KMS-11 (cell line): ENCODE data around the gene MAGI2.
A peak's percentile ranks its signal among the peaks of the same experiment; 100 is the strongest.

Experiments used
- H2AFZ ChIP-seq: fragments of 200-600 bp; sonication (generic); 2 replicates; pipeline ENCODE4 v1.6.1; 2016; ENCODE audit warnings: antibody characterized with exemption, mixed run types, low read depth
- H3K27ac ChIP-seq: fragments of 200-600 bp; sonication (generic); 2 replicates; pipeline ENCODE4 v1.6.1; 2016; ENCODE audit warnings: mild to moderate bottlenecking, mixed run types
- H3K27me3 ChIP-seq: fragments of 200-600 bp; sonication (generic); 2 replicates; pipeline ENCODE4 v1.6.1; 2017; ENCODE audit warnings: mild to moderate bottlenecking, low read depth, mixed run types, moderate library complexity; ENCODE audit not compliant: insufficient read depth
- H3K36me3 ChIP-seq: fragments of 200-600 bp; sonication (generic); 2 replicates; pipeline ENCODE4 v1.6.1; 2017; ENCODE audit warnings: mild to moderate bottlenecking, mixed run types; ENCODE audit not compliant: insufficient read depth
- H3K4me1 ChIP-seq: fragments of 200-600 bp; sonication (generic); 2 replicates; pipeline ENCODE4 v1.6.1; 2016; ENCODE audit warnings: mild to moderate bottlenecking, low read depth, mixed run types; ENCODE audit not compliant: poor library complexity, severe bottlenecking
- H3K4me2 ChIP-seq: fragments of 200-600 bp; sonication (generic); 2 replicates; pipeline ENCODE4 v1.7.0; 2016; ENCODE audit warnings: mild to moderate bottlenecking, mixed run types
- H3K4me3 ChIP-seq: fragments of 200-600 bp; sonication (generic); IDR thresholded peaks from 2 replicates; pipeline ENCODE4 v1.6.1; 2017; ENCODE audit warnings: low read depth, low read length, mixed read lengths; ENCODE audit not compliant: insufficient read depth
- H3K79me2 ChIP-seq: fragments of 200-600 bp; sonication (generic); 2 replicates; pipeline ENCODE4 v1.6.1; 2016; ENCODE audit warnings: low read depth, mixed run types; ENCODE audit not compliant: insufficient read depth
- H3K9ac ChIP-seq: fragments of 200-600 bp; sonication (generic); 2 replicates; pipeline ENCODE4 v1.6.1; 2016; ENCODE audit warnings: mild to moderate bottlenecking, mixed run types
- H4K20me1 ChIP-seq: fragments of 200-600 bp; sonication (generic); 2 replicates; pipeline ENCODE4 v1.6.1; 2016; ENCODE audit warnings: mild to moderate bottlenecking, mixed run types; ENCODE audit not compliant: insufficient read depth
- TF ChIP-seq, protein P1 (sequence below): fragments of 200-600 bp; sonication (generic); conservative IDR thresholded peaks from 2 replicates; pipeline ENCODE4 v1.6.1; 2017; ENCODE audit warnings: low read depth, mild to moderate bottlenecking, antibody characterized with exemption, low read length, moderate library complexity, mixed read lengths

Gene MAGI2

GRCh38 chr7:78497728-78498427 lies 955.6 kb downstream of the MAGI2 start:
- no peak overlapping the region for H2AFZ ChIP-seq
- H3K4me3 ChIP-seq, result no peak overlapping the region
- no peaks in the 10 kb centered on the region for H3K27me3 ChIP-seq
- TF ChIP-seq, protein P1, sequence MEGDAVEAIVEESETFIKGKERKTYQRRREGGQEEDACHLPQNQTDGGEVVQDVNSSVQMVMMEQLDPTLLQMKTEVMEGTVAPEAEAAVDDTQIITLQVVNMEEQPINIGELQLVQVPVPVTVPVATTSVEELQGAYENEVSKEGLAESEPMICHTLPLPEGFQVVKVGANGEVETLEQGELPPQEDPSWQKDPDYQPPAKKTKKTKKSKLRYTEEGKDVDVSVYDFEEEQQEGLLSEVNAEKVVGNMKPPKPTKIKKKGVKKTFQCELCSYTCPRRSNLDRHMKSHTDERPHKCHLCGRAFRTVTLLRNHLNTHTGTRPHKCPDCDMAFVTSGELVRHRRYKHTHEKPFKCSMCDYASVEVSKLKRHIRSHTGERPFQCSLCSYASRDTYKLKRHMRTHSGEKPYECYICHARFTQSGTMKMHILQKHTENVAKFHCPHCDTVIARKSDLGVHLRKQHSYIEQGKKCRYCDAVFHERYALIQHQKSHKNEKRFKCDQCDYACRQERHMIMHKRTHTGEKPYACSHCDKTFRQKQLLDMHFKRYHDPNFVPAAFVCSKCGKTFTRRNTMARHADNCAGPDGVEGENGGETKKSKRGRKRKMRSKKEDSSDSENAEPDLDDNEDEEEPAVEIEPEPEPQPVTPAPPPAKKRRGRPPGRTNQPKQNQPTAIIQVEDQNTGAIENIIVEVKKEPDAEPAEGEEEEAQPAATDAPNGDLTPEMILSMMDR, result no peak
- peaks cover 65% of the 10 kb centered on the region for H3K4me1 ChIP-seq
- H3K4me2 ChIP-seq, result peak overlapping the region; percentile 89
- no peaks in the 10 kb centered on the region for H3K79me2 ChIP-seq
- H4K20me1 ChIP-seq, result no peaks in the 10 kb centered on the region
- no peak overlapping the region; the same call in 1 of the 2 replicates for H3K9ac ChIP-seq
- no peaks in the 10 kb centered on the region for H3K36me3 ChIP-seq
- peak overlapping the region; percentile 53; the same call in 1 of the 2 replicates for H3K27ac ChIP-seq

DNA sequence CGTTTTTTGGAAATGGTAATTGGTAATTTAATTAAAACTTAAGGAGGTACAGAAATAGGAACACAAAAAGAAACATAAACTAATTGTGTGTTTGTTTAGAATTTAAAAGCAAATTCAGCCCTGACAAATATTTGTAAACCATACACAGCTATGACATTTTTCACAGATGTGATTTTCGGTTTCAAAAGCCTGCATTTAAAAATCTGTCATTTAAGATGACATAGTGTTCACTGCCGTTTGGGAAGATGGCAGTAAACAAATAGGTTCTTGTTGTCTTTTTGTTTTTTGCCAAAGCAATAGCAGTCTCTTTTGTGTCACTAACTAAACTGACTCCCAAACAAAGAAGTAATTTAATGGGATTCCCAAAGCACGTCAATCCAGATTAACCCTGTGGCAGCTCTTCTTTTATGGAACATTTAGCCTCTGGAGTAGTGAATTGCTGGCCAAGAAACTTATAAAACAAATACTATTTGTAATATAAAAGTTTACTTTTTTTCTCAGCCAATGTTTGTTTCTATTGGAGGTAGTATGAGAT lies 957.3 kb downstream of the MAGI2 start:
- Histone ChIP-seq H3K4me1 (peaks cover 82% of the 10 kb centered on the region), H3K27me3 (no peaks in the 10 kb centered on the region), H3K4me3 (no peak overlapping the region), H3K27ac (peak overlapping the region; percentile 53; the same call in 1 of the 2 replicates), H2AFZ (no peak overlapping the region), H3K4me2 (peak overlapping the region; percentile 89), H3K36me3 (no peaks in the 10 kb centered on the region), H3K9ac (0 out of 2 replicates have a peak overlapping the region, but pooled peaks have one; percentile 14), H3K79me2 (no peaks in the 10 kb centered on the region), H4K20me1 (no peaks in the 10 kb centered on the region)
- TF ChIP-seq, protein P1, result no peak

- Histone ChIP-seq H3K4me2 (peak overlapping the region; percentile 53), H3K4me1 (peaks cover 78% of the 10 kb centered on the region)
- TF ChIP-seq, protein P1, result no peak
Measured at GRCh38 chr7:78493401-78493800, 960.1 kb downstream of the MAGI2 start.

DNA sequence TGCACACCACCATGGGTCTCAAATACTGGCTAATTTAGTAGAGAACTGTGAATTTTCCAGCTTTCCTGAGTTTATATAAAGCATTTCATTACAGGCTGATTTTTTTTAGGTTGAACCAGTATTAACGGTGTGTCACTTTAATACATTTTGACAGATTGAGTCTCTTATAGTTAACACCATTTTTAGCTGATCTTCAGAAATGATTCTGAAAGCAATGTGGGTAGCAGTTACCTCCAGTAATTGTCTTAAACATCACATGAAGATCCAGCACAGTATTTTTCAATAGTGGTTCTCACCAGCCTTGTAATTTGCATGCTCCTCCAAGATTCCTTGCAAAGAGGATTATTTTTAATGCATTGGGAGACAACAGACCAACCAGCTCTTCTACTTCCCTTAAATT lies 961.3 kb downstream of the MAGI2 start:
- H3K79me2 ChIP-seq, result no peaks in the 10 kb centered on the region
- H3K27me3 ChIP-seq, result no peaks in the 10 kb centered on the region
- peak overlapping the region; percentile 53 for H3K4me2 ChIP-seq
- H3K9ac ChIP-seq, result no peak overlapping the region
- H3K4me3 ChIP-seq, result no peak overlapping the region
- H3K36me3 ChIP-seq, result no peaks in the 10 kb centered on the region
- peaks cover 65% of the 10 kb centered on the region for H3K4me1 ChIP-seq
- H2AFZ ChIP-seq, result no peak overlapping the region
- H4K20me1 ChIP-seq, result no peaks in the 10 kb centered on the region
- TF ChIP-seq, protein P1, result no peak
- H3K27ac ChIP-seq, result no peak overlapping the region

More at GRCh38 chr7:78493401-78493800, 960.1 kb downstream of the MAGI2 start:
- Histone ChIP-seq H4K20me1 (no peaks in the 10 kb centered on the region), H3K36me3 (no peaks in the 10 kb centered on the region), H3K79me2 (no peaks in the 10 kb centered on the region), H3K4me3 (no peak overlapping the region), H3K27ac (peak overlapping the region; percentile 19; the same call in 1 of the 2 replicates), H3K9ac (no peak overlapping the region), H2AFZ (no peak overlapping the region; the same call in 1 of the 2 replicates), H3K27me3 (no peaks in the 10 kb centered on the region)
